Activated CD8-positive, alpha-beta T cell treated with anti-CD3 and anti-CD28 coated beads for 36 hours (primary cell): Measurements from ENCODE around the gene RNF138. TPM values are rescaled to one million over a fixed set of nuclear protein-coding genes. Genes with fewer than 3 reads are reported as not detected.

Experiments used
- ATAC-seq: fragments of 200-7000 bp; cut with Tn5 transposase; one replicate; pipeline ENCODE4 v1.10.0; 2021; ENCODE audit warnings: mild to moderate bottlenecking, moderate library complexity
- CTCF ChIA-PET: fragments of 350-600 bp; sonication (Branson Sonifier 250); formaldehyde crosslinking; loops from one replicate; lab custom pipeline; 2021; ENCODE audit warnings: antibody characterized with exemption; lab: Charles Lee
- POLR2A ChIA-PET: fragments of 350-600 bp; sonication (Branson Sonifier 250); formaldehyde crosslinking; loops from one replicate; lab custom pipeline; 2021; ENCODE audit warnings: antibody characterized with exemption; lab: Charles Lee
- DNase-seq: peaks from one replicate; pipeline ENCODE4 v3.0.0-alpha.2; 2020
- H3K27ac Mint-ChIP-seq: one replicate; pipeline ENCODE4 v1.8.0; 2021; ENCODE audit warnings: mild to moderate bottlenecking, mixed read lengths
- H3K27me3 Mint-ChIP-seq: one replicate; pipeline ENCODE4 v1.8.0; 2021; ENCODE audit warnings: mixed read lengths
- H3K36me3 Mint-ChIP-seq: one replicate; pipeline ENCODE4 v1.8.0; 2021; ENCODE audit warnings: low read depth, mixed read lengths
- H3K4me1 Mint-ChIP-seq: one replicate; pipeline ENCODE4 v1.8.0; 2021; ENCODE audit warnings: low read depth, mixed read lengths
- H3K4me3 Mint-ChIP-seq: one replicate; pipeline ENCODE4 v1.8.0; 2021; ENCODE audit warnings: mild to moderate bottlenecking, moderate library complexity, mixed read lengths
- H3K9me3 Mint-ChIP-seq: one replicate; pipeline ENCODE4 v1.8.0; 2021; ENCODE audit warnings: mixed read lengths
- CTCF ChIP-seq: fragments of 200-600 bp; IDR thresholded peaks from one replicate; pipeline ENCODE4 v1.8.0; 2022; ENCODE audit warnings: antibody characterized with exemption, mild to moderate bottlenecking
- intact Hi-C: fragments of 100-400 bp; cut with micrococcal nuclease; formaldehyde crosslinking; loops from one replicate; pipeline ENCODE4 v1.10.0; 2022
- total RNA-seq, 2 experiments: library from RNA; stranded (reverse); gene quantifications; one replicate each; pipeline ENCODE4 v1.2.3, GENCODE V29; 2021

Gene RNF138
- total RNA-seq, 2 experiments from 2014 or later = 86.0 to 89.5 TPM

GRCh38 chr18:32104516-32104915 lies 12.8 kb downstream of the RNF138 start:
- Mint-ChIP-seq H3K27ac (no peak overlapping the region), H3K27me3 (no peaks in the 10 kb centered on the region), H3K4me3 (no peak overlapping the region), H3K36me3 (peaks cover 37% of the 10 kb centered on the region), H3K9me3 (no peaks in the 10 kb centered on the region), H3K4me1 (peaks cover 43% of the 10 kb centered on the region)
- no peak for TF ChIP-seq CTCF
- ATAC-seq (no peak), DNase-seq (no peak)
- ChIA-PET POLR2A (interaction anchor here (0.7 to 1.8 kb wide), 2 partner anchors 10 to 86 kb away, joined by 3 to 6 read pairs; partner anchors contain the start of gene RNF125), CTCF (interaction anchor here (0.9 to 1.2 kb wide), 2 partner anchors 8 to 86 kb away, joined by 3 to 4 read pairs; partner anchors contain the start of gene RNF125)
- intact Hi-C loops = no loop called here

GRCh38 chr18:32110005-32110404 lies 18.3 kb downstream of the RNF138 start:
- Mint-ChIP-seq H3K27me3 (no peaks in the 10 kb centered on the region), H3K4me3 (no peak overlapping the region), H3K36me3 (peaks cover 40% of the 10 kb centered on the region), H3K4me1 (peaks cover 48% of the 10 kb centered on the region), H3K9me3 (no peaks in the 10 kb centered on the region), H3K27ac (no peak overlapping the region)
- no peak for ATAC-seq
- TF ChIP-seq CTCF = no peak
- POLR2A ChIA-PET = no interaction called here
- DNase-seq = no peak
- CTCF ChIA-PET = no interaction called here
- intact Hi-C loops = no loop called here

- intact Hi-C loops = no loop called here
These were observed 20.0 kb downstream of the RNF138 start for GRCh38 chr18:32111706-32112105.

GRCh38 chr18:32112826-32113225 lies 21.2 kb downstream of the RNF138 start:
- CTCF ChIA-PET = interaction anchor here (0.7 kb wide), 1 partner anchor 371 kb away, joined by 3 read pairs; no protein-coding TSS in a partner anchor
- no peaks in the 10 kb centered on the region for H3K27me3 Mint-ChIP-seq

More at GRCh38 chr18:32111706-32112105, 20.0 kb downstream of the RNF138 start:
- Mint-ChIP-seq H3K4me1 (peaks cover 41% of the 10 kb centered on the region), H3K27me3 (no peaks in the 10 kb centered on the region), H3K36me3 (peaks cover 37% of the 10 kb centered on the region), H3K27ac (peak overlapping the region; percentile 63), H3K9me3 (no peaks in the 10 kb centered on the region), H3K4me3 (no peak overlapping the region)
- DNase-seq = no peak
- POLR2A ChIA-PET = interaction anchor here (0.8 to 2.1 kb wide), 3 partner anchors 20 to 92 kb away, joined by 3 to 5 read pairs (median 4); partner anchors contain the start of gene RNF138
- TF ChIP-seq CTCF = no peak
- no peak for ATAC-seq
- CTCF ChIA-PET = no interaction called here

More at GRCh38 chr18:32112826-32113225, 21.2 kb downstream of the RNF138 start:
- intact Hi-C loops = no loop called here
- no peaks in the 10 kb centered on the region for H3K9me3 Mint-ChIP-seq
- H3K36me3 Mint-ChIP-seq = peaks cover 44% of the 10 kb centered on the region
- H3K4me1 Mint-ChIP-seq = peaks cover 40% of the 10 kb centered on the region
- H3K27ac Mint-ChIP-seq = peak overlapping the region; percentile 55
- ATAC-seq (no peak), DNase-seq (no peak)
- POLR2A ChIA-PET = interaction anchor here (1.0 to 2.1 kb wide), 3 partner anchors 10 to 24 kb away, joined by 3 to 5 read pairs (median 5); partner anchors contain the start of gene RNF138
- H3K4me3 Mint-ChIP-seq = no peak overlapping the region
- TF ChIP-seq CTCF = no peak
